NCI-H2107 treated with DMSO at 0.1 percent for 48 hours (cell line): ENCODE results near the gene CKM.
"Not testable (repeated sequence)": the region's sequence is repeated elsewhere in the genome, so short reads cannot be mapped to it uniquely, and the experiment has no call there.

ENCODE experiments used
- DNase-seq: peaks from one replicate; lab custom pipeline; 2025; ENCODE audit not compliant: unreplicated experiment; lab: John Stamatoyannopoulos, UW

The CKM gene

DNA sequence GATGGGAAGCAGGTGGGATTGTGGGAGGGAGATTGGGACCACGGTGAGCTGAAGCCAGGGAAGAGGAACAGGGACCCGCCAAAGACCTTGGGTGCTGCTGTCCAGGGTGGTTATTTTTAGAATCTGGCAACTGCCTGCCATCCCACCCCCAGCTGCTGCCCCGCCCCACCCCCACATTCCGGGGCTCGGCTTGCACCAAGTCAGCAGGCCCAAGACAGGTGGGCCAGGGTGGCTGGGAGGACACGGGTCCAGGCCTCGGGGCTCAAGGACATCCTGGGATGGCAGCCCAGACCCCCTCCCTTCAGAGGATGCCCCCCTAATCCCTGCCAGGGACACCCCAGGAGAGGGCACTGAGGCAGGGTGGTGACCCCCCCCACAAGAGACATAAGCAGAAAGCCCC, 827 bp downstream of the CKM start:
- DNase-seq, result no peak

DNA sequence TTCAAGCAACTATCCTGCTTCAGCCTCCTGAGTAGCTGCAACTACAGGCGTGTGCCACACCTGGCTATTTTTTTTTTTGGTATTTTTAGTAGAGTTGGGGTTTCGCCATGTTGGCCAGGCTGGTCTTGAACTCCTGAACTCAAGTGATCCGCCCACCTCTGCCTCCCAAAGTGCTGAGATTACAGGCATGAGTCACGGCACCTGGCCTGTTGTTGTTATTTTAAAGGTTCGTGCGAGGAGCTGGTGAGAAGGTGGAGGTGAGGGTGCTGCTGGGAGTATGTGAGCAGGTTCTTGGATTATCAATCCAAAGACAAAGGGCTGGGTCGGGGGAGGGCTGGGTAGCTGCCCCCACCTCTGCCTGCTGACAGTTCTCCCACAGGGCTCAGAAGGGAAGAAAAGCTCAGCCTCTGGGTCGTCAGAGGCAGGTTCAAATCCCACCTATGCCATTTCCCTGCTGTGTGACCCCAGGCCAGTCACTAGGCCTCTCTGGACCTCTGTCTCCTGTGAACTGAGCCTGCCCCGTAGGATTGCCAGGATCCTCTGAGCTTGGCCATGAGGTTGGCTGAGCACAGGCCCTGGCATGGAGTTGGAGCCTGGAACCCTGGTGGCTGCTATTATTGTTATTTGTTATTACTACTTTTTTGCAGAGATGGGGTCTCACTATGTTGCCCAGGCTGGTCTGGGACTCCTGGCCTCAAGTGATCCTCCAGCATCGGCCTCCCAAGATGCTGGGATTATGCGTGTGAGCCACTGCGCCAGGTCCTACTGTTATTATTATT, 1.5 kb downstream of the CKM start:
- no peak for DNase-seq

DNA sequence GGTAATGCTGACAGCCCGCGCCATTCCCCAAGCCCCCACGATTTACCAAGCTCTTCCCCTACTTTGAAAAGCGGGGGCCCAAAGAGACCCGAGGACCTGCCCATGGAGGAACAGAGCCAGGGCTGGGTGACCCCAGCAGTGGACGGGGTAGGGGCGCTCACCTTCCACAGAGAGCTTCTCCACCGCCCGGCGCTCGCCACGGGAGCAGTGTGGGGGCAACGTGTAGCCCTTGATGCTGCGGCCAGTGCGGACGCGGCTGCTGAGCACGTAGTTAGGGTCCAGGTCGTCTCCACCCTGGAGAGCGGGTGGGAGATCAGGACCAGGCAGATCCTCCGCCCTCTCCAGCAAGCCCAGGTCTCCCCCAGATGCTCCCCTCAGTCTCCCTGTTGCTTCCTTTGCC, 7.4 kb downstream of the CKM start:
- DNase-seq, result no peak

DNA sequence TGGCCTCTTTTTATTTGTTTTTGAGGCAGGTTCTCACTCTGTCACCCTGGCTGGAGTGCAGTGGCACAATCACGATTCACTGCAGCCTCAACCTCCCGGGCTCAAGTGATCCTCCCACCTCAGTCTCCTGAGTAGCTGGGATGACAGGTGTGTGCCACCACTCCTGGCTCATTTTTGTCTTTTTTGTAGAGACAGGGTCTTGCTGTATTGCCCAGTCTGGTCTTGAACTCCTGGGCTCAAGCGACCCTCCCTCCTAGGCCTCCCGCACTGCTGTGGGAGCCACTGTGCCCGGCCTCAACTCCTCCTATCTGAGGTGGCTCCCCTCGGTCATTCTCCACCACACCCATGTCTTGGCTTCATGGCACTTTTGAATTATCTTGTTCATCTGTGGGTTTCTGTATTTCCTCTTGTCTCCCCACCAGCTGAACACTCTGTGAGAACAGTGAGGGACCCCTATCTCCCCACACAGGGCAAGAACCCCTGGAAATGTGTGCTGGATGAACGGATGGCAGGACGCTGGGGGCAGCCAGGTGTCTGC, 7.9 kb downstream of the CKM start:
- DNase-seq, result no peak

DNA sequence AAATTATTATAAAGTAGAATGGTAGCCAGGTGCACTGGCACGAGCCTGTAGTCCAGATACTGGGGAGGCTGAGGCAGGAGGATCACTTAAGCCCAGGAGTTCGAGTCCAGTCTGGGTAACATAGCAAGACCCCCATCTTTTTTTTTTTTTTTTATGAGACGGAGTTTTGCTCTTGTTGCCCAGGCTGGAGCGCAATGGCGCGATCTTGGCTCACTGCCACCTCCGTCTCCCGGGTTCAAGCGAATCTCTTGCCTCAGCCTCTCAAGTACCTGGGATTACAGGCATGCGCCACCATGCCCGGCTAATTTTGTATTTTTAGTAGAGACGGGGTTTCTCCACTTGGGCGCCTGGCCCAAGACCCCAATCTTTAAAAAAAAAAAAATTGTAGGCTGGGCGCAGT, 10.4 kb downstream of the CKM start:
- DNase-seq, result not testable (repeated sequence)

DNA sequence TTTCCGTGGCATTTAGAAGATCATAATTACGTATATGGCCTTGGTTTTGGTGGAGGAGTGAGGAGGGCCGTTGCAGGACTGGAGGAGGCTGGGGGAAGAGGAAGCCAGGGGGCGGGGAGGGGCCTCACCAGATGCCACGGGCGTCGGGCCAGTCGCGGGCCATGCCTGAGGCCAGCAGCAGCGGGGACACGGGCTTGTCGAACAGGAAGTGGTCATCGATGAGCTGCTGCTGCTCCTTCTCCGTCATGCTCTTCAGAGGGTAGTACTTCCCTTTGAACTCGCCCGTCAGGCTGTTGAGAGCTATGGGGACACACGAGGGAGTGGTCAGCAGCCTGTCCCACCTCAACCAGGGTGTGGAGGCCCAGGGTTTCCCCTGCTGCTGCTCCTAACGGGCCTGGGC, 11.1 kb downstream of the CKM start:
- no peak for DNase-seq

DNA sequence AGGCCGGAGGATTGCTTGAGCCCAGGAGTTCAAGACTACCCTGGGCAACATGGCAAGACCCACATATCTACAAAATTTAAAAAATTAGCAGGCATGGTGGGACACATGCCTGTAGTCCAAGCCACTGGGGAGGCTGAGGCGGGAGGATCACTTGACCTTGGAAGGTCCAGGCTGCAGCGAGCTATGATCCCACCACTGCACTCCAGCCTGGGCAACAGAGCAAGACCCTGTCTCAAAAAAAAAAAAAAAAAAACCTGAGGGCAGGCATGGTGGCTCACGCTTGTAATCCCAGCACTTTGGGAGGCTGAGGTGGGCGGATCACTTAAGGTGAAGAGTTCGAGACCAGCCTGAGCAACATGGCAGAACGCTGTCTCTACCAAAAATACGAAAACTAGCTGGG, 13.4 kb downstream of the CKM start:
- not testable (repeated sequence) for DNase-seq

DNA sequence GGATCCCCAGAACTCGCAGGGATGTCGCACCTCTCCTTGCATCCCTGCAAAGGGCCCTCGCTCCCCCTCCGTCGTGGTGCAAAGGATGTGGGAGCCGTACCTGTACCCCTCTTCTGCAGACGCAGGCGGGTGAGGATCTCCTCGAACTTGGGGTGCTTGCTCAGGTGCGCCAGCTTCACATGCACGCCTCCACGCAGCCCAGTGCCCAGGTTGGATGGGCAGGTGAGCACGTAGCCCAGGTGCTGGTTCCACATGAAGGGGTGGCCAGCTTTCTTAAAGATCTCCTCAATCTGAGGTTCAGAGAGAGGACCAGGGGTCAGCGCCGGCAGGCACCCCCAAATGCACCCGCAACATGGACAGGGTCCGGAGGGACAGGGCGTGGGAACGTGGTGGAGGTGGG, 15.3 kb downstream of the CKM start:
- no peak for DNase-seq

DNA sequence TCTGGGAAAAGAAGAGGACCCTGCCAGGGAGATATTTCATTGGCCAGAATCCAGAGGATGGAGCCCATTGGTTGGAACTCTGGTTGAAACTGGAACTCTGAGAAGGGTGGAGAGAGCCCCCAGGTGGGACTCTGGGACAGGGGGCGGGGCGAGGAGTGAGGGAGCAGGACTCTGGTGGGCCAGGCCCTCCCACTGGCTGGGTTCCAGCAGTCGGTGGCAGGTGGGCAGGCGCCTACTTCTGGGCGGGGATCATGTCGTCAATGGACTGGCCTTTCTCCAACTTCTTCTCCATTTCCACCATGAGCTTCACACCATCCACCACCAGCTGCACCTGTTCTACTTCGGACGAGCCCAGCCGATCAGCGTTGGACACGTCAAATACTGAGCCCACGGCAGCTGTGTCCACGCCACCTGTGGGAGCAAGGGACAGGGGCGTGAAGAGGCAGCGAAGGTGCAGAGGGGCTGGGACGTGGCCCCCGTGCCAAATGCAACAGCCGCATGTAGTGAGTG, 16.1 kb downstream of the CKM start:
- peak; percentile 48 for DNase-seq

DNA sequence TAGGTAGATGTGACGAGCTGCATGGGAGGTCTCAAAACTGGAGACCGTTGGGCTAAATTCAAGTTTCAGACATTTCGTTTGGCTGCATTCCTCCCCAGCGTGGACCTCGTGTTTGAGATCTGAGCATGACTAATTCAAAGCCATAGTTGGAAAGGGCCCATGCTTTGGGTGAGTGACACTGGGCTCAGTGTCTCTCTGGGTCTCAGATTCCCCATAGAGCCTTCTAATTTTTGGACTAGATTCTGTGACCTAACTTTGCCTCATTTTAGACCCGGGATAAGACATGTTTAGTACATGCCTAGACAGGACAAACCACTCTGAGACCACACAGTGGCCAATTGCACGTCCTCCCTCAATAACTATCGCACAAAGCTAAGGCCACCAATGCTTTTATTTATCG, 16.6 kb downstream of the CKM start:
- DNase-seq, result no peak

DNA sequence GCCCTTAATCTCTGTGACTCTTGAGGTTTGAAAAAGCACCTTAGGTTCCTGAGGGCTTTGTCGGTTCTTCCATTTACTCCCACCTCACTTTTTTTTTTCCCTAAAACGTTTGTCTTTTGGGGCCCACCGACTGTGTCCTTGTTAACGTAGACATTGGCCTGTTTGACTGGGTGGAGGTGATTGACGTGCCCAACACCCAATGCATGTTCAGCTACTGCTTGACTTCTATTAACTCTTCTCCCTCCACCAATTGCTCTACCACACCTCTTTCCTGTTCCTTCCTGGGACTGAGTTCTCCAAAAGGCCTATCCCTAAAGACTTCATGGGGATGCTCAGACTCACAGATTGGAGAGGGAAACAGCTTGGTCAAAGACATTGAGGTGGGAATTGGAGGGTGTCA, 17.3 kb downstream of the CKM start:
- no peak for DNase-seq

DNA sequence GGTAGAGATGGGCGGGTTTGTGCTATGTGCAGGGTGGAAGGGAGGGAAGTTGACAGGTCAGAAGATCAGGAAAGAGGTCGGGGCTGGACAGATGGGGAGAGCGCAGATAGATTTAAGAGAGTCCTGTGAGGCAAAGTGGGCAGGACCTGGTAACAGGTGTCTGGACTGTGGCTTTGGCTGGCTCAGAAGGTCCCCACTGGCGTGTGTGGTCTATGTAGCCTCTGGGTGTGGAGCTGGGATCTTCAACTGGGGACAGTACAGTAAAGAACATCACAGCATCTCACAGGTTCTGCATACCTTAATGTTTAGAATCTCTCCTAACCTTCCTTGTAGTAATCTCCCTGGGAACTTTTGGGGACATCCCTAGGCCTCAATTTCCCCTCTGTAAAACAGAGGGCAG, 17.7 kb downstream of the CKM start:
- no peak for DNase-seq

DNA sequence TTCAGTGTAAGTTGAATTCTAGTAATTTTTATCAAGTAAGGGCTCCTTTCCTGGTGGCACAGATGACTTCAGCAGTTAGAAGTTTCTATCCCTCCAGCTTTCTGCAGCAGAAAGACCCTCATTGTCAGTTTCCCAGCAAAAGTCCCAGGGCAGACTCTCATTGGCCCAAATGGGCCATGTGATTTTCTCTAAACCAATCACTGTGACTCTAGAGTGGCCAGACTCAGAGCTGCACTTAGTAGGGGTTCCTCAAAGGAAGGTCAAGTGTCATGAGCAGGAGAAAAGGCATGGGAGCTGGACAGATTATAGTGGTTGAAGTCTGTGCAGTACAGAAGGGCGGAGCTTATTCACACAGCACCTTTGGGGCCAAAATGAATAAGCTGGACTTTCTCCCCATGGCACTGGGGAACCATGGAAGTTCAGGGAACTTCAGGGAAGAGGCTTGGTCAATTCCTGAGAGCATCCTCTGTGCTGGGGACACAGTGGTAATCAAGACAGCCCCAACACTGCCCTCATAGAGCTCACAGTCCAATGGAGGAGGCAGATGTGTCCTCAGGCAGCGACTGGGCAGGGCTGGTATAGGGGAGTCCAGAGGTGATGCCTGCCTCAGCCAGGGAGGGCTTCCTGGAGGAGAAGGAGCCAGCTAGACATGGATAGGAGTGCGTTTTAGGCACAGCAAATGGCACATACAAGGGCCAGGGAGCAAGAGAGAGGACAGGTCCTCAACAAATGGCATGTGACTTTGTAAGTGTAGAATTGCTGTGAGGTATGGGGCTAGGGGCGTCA, 18.3 kb downstream of the CKM start:
- no peak for DNase-seq

DNA sequence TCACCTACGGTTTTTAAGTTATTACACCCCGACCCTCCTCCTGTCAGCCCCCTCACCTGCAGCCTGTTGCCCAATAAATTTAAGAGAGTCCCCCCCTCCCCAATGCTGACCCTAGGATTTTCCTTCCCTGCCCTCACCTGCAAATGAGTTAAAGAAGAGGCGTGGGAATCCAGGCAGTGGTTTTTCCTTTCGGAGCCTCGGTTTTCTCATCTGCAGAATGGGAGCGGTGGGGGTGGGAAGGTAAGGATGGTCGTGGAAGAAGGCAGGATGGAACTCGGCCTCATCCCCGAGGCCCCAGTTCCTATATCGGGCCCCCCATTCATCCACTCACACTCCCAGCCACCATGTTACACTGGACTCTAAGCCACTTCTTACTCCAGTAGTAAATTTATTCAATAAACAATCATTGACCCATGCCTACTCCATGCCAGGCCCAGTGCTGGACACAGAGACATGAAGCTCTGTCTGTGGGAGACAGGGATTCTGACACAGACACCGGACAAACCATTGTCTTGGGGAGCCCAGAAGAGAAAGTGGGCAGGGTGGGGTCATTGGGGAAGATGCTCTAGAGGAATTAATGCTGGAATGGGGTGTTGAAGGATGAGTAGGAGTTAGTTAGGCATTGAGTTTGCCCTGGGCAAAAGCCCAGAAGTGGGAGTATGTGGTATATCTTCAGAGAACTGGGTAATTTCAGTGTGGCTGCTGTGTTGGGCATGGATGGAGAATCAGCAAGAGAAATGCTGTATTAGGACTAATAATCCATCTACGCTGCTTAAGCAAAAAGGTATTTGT, 19.2 kb downstream of the CKM start:
- no peak for DNase-seq

DNA sequence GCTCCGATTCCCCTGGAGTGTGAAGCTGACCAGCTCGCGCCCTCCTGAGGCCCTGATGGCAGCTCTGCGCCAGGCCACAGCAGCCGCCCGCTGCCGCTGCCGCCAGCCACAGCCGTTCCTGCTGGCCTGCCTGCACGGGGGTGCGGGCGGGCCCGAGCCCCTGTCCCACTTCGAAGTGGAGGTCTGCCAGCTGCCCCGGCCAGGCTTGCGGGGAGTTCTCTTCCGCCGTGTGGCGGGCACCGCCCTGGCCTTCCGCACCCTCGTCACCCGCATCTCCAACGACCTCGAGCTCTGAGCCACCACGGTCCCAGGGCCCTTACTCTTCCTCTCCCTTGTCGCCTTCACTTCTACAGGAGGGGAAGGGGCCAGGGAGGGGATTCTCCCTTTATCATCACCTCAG, 20.3 kb downstream of the CKM start:
- no peak for DNase-seq

DNA sequence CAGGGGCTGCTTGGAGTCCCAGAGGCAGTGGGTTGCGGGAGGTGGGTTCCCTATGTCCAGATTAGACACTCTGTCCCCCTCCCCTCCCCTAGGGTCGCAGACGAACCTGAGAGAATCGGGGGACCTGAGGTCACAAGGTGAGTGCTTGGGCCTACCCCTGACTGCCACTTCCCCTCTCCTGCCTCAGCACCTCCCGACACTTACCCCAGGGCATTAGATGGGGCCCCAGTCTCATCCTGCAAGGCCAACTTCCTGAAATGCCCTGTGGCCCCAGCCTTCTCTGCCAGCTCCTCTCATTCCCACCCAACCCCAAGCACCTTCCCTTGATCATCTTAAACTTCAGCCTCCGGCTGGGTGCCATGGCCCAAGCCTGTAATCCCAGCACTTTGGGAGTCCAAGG, 23.0 kb downstream of the CKM start:
- no peak for DNase-seq

DNA sequence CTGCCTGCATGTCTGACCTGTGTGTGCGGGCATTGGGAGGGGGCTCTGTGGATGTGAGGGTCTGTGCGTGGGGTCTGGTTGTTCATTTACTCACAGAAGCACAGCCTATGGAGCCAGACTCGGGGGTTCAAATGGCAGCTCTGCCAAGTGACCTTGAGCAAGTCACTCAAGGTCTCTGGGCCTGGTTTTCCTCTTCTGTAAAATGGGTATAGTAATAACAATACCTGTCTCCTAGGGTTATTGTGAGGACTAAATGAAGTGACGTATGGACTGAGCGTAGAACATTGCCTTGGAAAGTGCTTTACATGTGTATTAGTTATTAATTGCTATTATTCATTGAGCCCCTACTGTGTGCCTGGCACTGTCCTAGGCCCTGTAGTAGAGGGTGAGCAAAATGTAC, 24.4 kb downstream of the CKM start:
- no peak for DNase-seq

DNA sequence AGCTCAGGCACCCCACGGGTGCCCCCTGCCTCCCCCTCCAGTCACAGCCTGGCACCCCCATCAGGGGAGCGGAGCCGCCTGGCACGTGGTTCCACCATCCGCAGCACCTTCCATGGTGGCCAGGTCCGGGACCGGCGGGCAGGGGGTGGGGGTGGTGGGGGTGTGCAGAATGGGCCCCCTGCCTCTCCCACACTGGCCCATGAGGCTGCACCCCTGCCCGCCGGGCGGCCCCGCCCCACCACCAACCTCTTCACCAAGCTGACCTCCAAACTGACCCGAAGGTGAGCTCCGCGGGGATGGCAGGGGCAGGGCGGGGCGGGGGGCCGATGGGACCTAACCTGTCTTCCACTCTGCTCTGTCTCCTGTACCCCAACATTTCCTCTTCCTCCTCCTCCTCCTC, 25.0 kb downstream of the CKM start:
- DNase-seq, result no peak

DNA sequence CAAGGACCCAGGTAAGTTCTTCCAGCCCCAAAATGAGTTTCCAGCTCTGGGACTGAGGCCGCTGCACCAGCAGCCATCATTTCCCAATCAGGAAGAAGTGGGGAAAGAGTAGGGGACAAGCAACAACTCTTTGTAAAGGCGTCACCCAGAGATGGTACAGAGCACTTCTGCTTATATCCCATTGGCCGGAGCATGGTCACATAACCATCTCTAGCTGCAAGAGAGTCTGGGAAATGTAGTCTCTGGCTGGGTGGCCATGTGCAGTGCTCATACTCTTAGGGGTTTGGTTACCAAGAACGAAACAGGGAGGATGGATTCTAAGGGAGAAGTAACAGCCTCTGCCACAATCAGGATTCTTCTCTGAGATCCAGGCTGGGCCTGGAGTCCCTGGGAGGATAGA, 26.3 kb downstream of the CKM start:
- DNase-seq, result no peak

DNA sequence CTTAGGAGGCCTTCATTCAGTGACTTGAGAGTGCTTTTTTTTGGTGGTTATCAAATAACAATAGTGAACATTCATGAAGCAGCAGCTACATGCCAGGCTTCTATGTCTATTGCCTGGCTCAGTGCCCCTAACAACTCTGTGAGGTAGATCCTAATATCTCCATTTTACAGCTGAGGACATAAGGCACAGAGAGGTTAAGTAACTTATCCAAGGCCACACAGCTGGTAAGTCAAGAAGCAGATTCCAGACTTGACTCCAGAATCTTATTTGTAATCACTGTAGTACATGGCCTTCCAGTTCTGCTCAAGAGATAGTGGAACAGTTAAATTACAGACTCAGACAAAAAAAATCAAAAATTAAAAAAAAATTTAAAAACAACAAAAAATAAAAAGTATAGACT, 26.8 kb downstream of the CKM start:
- no peak for DNase-seq

DNA sequence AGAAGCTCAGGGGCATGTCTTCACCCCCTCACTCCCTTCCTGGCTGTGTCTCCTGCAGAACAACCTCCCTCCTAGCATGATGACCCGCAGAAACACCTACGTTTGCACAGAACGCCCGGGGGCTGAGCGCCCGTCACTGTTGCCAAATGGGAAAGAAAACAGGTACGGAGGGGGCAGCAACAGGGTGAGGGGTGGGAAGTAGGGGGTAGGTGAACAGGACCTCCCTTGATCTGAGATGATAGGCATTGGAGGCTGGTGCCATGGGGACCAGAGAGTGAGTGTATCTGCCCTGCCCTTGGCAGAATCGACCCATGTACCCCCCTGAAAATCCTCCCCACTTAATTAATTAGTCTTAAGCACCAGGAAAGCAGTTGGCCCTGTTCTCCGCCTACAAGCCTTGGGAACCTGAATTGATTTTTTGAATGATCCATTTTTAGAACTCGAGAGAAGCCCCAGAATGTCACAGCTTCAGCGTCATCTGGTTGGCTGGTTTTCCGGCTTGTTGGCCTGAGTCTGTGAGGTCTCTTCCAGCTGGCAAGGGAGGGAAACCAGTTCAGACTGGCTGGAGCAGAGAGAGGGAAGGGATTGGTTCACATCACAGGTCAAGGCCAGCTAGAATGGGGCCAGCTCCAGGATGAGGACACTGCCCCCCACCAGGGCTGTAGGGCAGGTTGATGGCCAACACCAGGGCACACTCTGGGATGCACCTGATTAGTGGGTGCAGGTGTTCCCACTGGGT, 28.2 kb downstream of the CKM start:
- DNase-seq, result no peak
